ENCODE results near the gene ARMC3.

ARMC3 gene

GRCh38 chr10:22931948-22932347 is 4.1 kb downstream of the ARMC3 start:
- DNase-seq = no peak

- no peak for DNase-seq
These were observed 4.9 kb downstream of the ARMC3 start for GRCh38 chr10:22932626-22933370.

GRCh38 chr10:22934726-22935125 is 6.9 kb downstream of the ARMC3 start:
- no peak for DNase-seq

GRCh38 chr10:22942437-22942836 is 14.6 kb downstream of the ARMC3 start:
- no peak for DNase-seq

- no peak for DNase-seq
These were observed 18.3 kb downstream of the ARMC3 start for GRCh38 chr10:22945934-22946673.

GRCh38 chr10:22954970-22955369 is 27.1 kb downstream of the ARMC3 start:
- no peak for DNase-seq

GRCh38 chr10:22958338-22958737 is 30.5 kb downstream of the ARMC3 start:
- DNase-seq = no peak

GRCh38 chr10:22959292-22959691 is 31.4 kb downstream of the ARMC3 start:
- no peak for DNase-seq

- no peak for DNase-seq
These were observed 32.1 kb downstream of the ARMC3 start for GRCh38 chr10:22959950-22960349.

- DNase-seq = no peak
These were observed 35.0 kb downstream of the ARMC3 start for GRCh38 chr10:22962817-22963216.

- no peak for DNase-seq
These were observed 41.9 kb downstream of the ARMC3 start for GRCh38 chr10:22969704-22970103.

GRCh38 chr10:22976534-22976933 is 48.7 kb downstream of the ARMC3 start:
- no peak for DNase-seq

GRCh38 chr10:22977751-22978150 is 49.9 kb downstream of the ARMC3 start:
- no peak for DNase-seq

GRCh38 chr10:22978287-22978686 is 50.4 kb downstream of the ARMC3 start:
- DNase-seq = no peak

- DNase-seq = no peak
These were observed 51.1 kb downstream of the ARMC3 start for GRCh38 chr10:22978918-22979317.

GRCh38 chr10:22980822-22981221 is 53.0 kb downstream of the ARMC3 start:
- DNase-seq = no peak

- no peak for DNase-seq
These were observed 56.2 kb downstream of the ARMC3 start for GRCh38 chr10:22984066-22984465.

GRCh38 chr10:22986771-22987542 is 59.1 kb downstream of the ARMC3 start:
- DNase-seq = no peak

GRCh38 chr10:22988581-22989360 is 60.9 kb downstream of the ARMC3 start:
- peak; percentile 1 to 4 for DNase-seq

GRCh38 chr10:22990443-22990842 is 62.6 kb downstream of the ARMC3 start:
- DNase-seq = no peak

GRCh38 chr10:22992075-22992474 is 64.2 kb downstream of the ARMC3 start:
- DNase-seq = no peak

- DNase-seq = no peak
These were observed 64.8 kb downstream of the ARMC3 start for GRCh38 chr10:22992621-22993020.

- DNase-seq = no peak
These were observed 65.5 kb downstream of the ARMC3 start for GRCh38 chr10:22993314-22993713.

All from NCI-H187 (cell line).